Heart right ventricle (tissue), 16 donors: Measurements from ENCODE around the gene TRIM44. TPM values are rescaled to one million over a fixed set of nuclear protein-coding genes. Genes with fewer than 3 reads are reported as not detected.

ENCODE experiments used
- ATAC-seq, 8 donors: fragments of 200-7000 bp; cut with Tn5 transposase; one replicate each; pipeline ENCODE4 v1.9.1; 2020; ENCODE audit warnings: mild to moderate bottlenecking in 8 of 8, moderate library complexity in 8 of 8, moderate number of reproducible peaks in 1 of 8
- DNase-seq, 2 donors: peaks; one replicate each; pipeline ENCODE4 v3.0.0-alpha.2; 2020
- H3K27ac ChIP-seq, 10 donors: fragments of 200-600 bp; sonication (generic) in 2 of 10; one replicate each; pipeline versions ENCODE4 v1.5.0 to v1.8.0; 2020 to 2022; ENCODE audit warnings: mild to moderate bottlenecking in 3 of 10
- H3K27me3 ChIP-seq, 7 donors: fragments of 200-600 bp; one replicate each; pipeline ENCODE4 v1.8.0; 2021 to 2022; ENCODE audit warnings: mild to moderate bottlenecking in 2 of 7
- H3K36me3 ChIP-seq, 9 donors: fragments of 200-600 bp; sonication (generic) in 1 of 9; one replicate each; pipeline versions ENCODE4 v1.5.0 to v1.8.0; 2020 to 2022; ENCODE audit warnings: mild to moderate bottlenecking in 2 of 9
- H3K4me1 ChIP-seq, 9 donors: fragments of 200-600 bp; sonication (generic) in 1 of 9; one replicate each; pipeline versions ENCODE4 v1.5.0 to v1.8.0; 2020 to 2022; ENCODE audit warnings: mild to moderate bottlenecking in 4 of 9
- H3K4me3 ChIP-seq, 10 donors: fragments of 200-600 bp; sonication (generic) in 2 of 10; one replicate each; pipeline versions ENCODE4 v1.5.0 to v1.8.0; 2020 to 2022; ENCODE audit warnings: mild to moderate bottlenecking in 7 of 10, moderate library complexity in 2 of 10
- H3K9me3 ChIP-seq, 11 donors: fragments of 200-600 bp in 10 of 11; sonication (generic) in 2 of 11; one replicate each; pipeline versions ENCODE4 v1.5.0 to v1.8.0; 2013 to 2022; ENCODE audit warnings: mild to moderate bottlenecking in 2 of 11, control low read depth in 1 of 11, moderate library complexity in 1 of 11
- CTCF ChIP-seq, 9 donors: fragments of 200-600 bp; sonication (generic) in 2 of 9; IDR thresholded peaks; one replicate each; pipeline versions ENCODE4 v1.5.0 to v1.8.0; 2021 to 2022; ENCODE audit warnings: antibody characterized with exemption in 9 of 9, mild to moderate bottlenecking in 5 of 9, moderate library complexity in 1 of 9
- WGBS, 2 donors: extraction: QIAGEN DNeasy Blood & Tissue Kit; methylation state at CpG; one replicate each; pipeline ENCODE4 v1.1.7; 2013; ENCODE audit warnings: inconsistent platforms in 1 of 2; 5-methylcytosine and 5-hydroxymethylcytosine counted together
- intact Hi-C, 10 donors: fragments of 100-400 bp; cut with DNase I; formaldehyde crosslinking; loops; one replicate each; pipeline versions ENCODE4 v1.11.1 to v1.14.2; 2022
- polyA plus RNA-seq, 2 donors: library from polyadenylated mRNA; stranded (reverse); fragments of 200-250 nt; gene quantifications; one replicate each; pipeline ENCODE4 v1.2.3, GENCODE V29; 2013
- total RNA-seq, 10 donors: library from RNA; stranded (reverse); fragmentation: NEBNext Ultra II Directional in 3 of 10; extraction: Animal tissue kit (Norgen Biotek cat#: 25700) in 3 of 10; gene quantifications; one replicate each; pipeline versions ENCODE4 v1.2.1 to v1.2.4, GENCODE V29; 2021 to 2023
- donor health status: Arrhythmogenic right ventricular cardiomyopathy.
- donor health status: ischemic (EF 13 %, LVEDD 7.1; RV severe dilation, severe dysfunction).
- donor health status: healthy with polysubstance abuse.
- donor health status: DM: no; HTN: yes; CAD: no.
- donor health status: DM: no; HTN: no; CAD: no.
- donor health status: ischemic (EF 25% LVEDD 6.9; RV normal size, moderate dysfunction).
- donor health status: ischemic (EF 25% LVEDD 5.7; RV mildly dilated, moderate dysfunction).
- donor health status: healthy.
- donor health status: DM: yes; HTN: yes; CAD: no.
- donor health status: Ischemic cardiomyopathy.
- donor health status: ischemic (EF 35%, LVEDD 5.7; RV mildly dilated, moderate dysfunction).
- donor health status: nonischemic (EF 11% LVEDD 7.7; RV severe dilation, severe dysfunction).
- donor health status: DM: yes; HTN: yes; CAD: no.
- donor health status: PGD.
- donor health status: ischemic (EF 29% LVEDD 5.4; RV normal size, mild dysfunction).
- donor health status: nonischemic (EF 23%, LVEDD 6.1; RV moderate dilation, normal function).

Gene TRIM44
- total and polyA plus RNA-seq, 12 donors = 6.4 to 59.2 (median 44.5) TPM

DNA sequence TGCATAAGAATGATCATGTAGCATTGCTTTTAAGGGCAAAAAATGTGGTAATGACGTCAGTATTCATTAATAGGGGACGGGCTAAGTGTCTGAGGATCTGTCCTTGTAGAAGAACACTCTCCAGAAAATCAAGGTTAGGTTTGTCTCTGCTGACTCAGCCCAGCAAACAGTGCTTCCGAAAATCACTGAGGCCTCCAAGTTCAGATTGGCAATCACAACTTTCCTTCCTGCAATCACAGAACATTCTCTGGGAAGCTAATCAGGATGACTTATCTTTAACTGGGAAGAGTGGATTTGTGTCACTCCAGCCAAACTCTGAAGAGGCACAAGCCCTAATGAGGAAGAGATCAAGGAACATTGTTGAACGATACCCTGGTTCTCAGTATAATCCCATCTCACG is 158.0 kb downstream of the TRIM44 start:
- Histone ChIP-seq H3K4me3 (no peak overlapping the region), H3K4me1 (peaks cover 3 to 45% (median 32%) of the 10 kb centered on the region in 9 donors), H3K36me3 (no peaks in the 10 kb centered on the region), H3K9me3 (no peaks in the 10 kb centered on the region), H3K27ac (no peak overlapping the region), H3K27me3 (no peaks in the 10 kb centered on the region)
- WGBS, 2 donors = 72 to 73% methylated on average over 5 of the region's 5 CpGs
- DNase-seq (no peak), ATAC-seq (no peak)
- intact Hi-C loops = loop anchor here (2.0 to 10.0 kb wide), 13 partner anchors 124 to 447 kb away; partner anchors contain the start of genes FJX1 (in 8 of the 10), LDLRAD3 (in 1 of the 10) and TRIM44 (in 1 of the 10)
- no peak for TF ChIP-seq CTCF (IDR thresholded peaks at IDR 0.05)

- WGBS, 2 donors = 47 to 48% methylated on average over 2 of the region's 2 CpGs
- intact Hi-C loops = loop anchor here (2.0 to 10.0 kb wide), 14 partner anchors 122 to 444 kb away; partner anchors contain the start of genes FJX1 (in 8 of the 10), TRIM44 (in 2 of the 10) and LDLRAD3 (in 1 of the 10)
- Histone ChIP-seq H3K9me3 (no peaks in the 10 kb centered on the region), H3K36me3 (no peaks in the 10 kb centered on the region), H3K4me1 (peaks cover 0 to 34% (median 25%) of the 10 kb centered on the region in 9 donors), H3K27me3 (no peaks in the 10 kb centered on the region), H3K27ac (no peak overlapping the region), H3K4me3 (no peak overlapping the region)
- DNase-seq (no peak), ATAC-seq (no peak)
- TF ChIP-seq CTCF (IDR thresholded peaks at IDR 0.05) = no peak
Measured at GRCh38 chr11:35822815-35823495, 160.4 kb downstream of the TRIM44 start.

- intact Hi-C loops = loop anchor here (2.0 to 10.0 kb wide), 14 partner anchors 121 to 443 kb away; partner anchors contain the start of genes FJX1 (in 8 of the 10), TRIM44 (in 2 of the 10) and LDLRAD3 (in 1 of the 10)
Measured at GRCh38 chr11:35823742-35824298, 161.2 kb downstream of the TRIM44 start.

More at GRCh38 chr11:35823742-35824298, 161.2 kb downstream of the TRIM44 start:
- ATAC-seq (no peak), DNase-seq (no peak)
- H3K36me3 ChIP-seq = no peaks in the 10 kb centered on the region
- no peak for TF ChIP-seq CTCF (IDR thresholded peaks at IDR 0.05)
- 80 to 89% methylated on average over 10 of the region's 10 CpGs for WGBS, 2 donors
- no peak overlapping the region for H3K27ac ChIP-seq
- H3K27me3 ChIP-seq = no peaks in the 10 kb centered on the region
- no peak overlapping the region for H3K4me3 ChIP-seq
- H3K4me1 ChIP-seq = peaks cover 0 to 34% (median 25%) of the 10 kb centered on the region in 9 donors
- no peaks in the 10 kb centered on the region for H3K9me3 ChIP-seq
